HPDE6-E6E7 (cell line): ENCODE data around the gene IMMP2L.
A peak's percentile ranks its signal among the peaks of the same experiment; 100 is the strongest.
"Not testable (repeated sequence)": the region's sequence is repeated elsewhere in the genome, so short reads cannot be mapped to it uniquely, and the experiment has no call there.

Experiments used
- DNase-seq: peaks from one replicate; pipeline ENCODE4 v3.0.0; 2011; ENCODE audit warnings: missing footprints; ENCODE audit errors: extremely low spot score

IMMP2L gene

GRCh38 chr7:111561904-111562732 lies at the start of gene IMMP2L:
Gene IMMP2L, minus strand, starts transcription at chr7:111562492.
- peak; percentile 89 for DNase-seq

- DNase-seq, result not testable (repeated sequence)
Observed at GRCh38 chr7:111609483-111610254, 47.4 kb upstream of the IMMP2L start.

- no peak for DNase-seq
Observed at GRCh38 chr7:111607621-111608020, 45.3 kb upstream of the IMMP2L start.

GRCh38 chr7:111605246-111605645 lies 43.0 kb upstream of the IMMP2L start:
- DNase-seq, result no peak

GRCh38 chr7:111600091-111600490 lies 37.8 kb upstream of the IMMP2L start:
- no peak for DNase-seq

- DNase-seq, result no peak
Observed at GRCh38 chr7:111595780-111596179, 33.5 kb upstream of the IMMP2L start.

- no peak for DNase-seq
Observed at GRCh38 chr7:111594602-111595001, 32.3 kb upstream of the IMMP2L start.

- DNase-seq, result no peak
Observed at GRCh38 chr7:111593343-111593742, 31.1 kb upstream of the IMMP2L start.

GRCh38 chr7:111588065-111588433 lies 25.8 kb upstream of the IMMP2L start:
- DNase-seq, result peak; percentile 12

- DNase-seq, result no peak
Observed at GRCh38 chr7:111587410-111588064, 25.2 kb upstream of the IMMP2L start.

GRCh38 chr7:111586711-111587409 lies 24.6 kb upstream of the IMMP2L start:
- no peak for DNase-seq

- not testable (repeated sequence) for DNase-seq
Observed at GRCh38 chr7:111581784-111582488, 19.6 kb upstream of the IMMP2L start.

GRCh38 chr7:111581207-111581606 lies 18.9 kb upstream of the IMMP2L start:
- DNase-seq, result not testable (repeated sequence)

- no peak for DNase-seq
Observed at GRCh38 chr7:111578754-111579153, 16.5 kb upstream of the IMMP2L start.

- no peak for DNase-seq
Observed at GRCh38 chr7:111571720-111572119, 9.4 kb upstream of the IMMP2L start.

- no peak for DNase-seq
Observed at GRCh38 chr7:111568870-111569462, 6.7 kb upstream of the IMMP2L start.

- no peak for DNase-seq
Observed at GRCh38 chr7:111568419-111568818, 6.1 kb upstream of the IMMP2L start.

- DNase-seq, result no peak
Observed at GRCh38 chr7:111564078-111564477, 1.8 kb upstream of the IMMP2L start.

GRCh38 chr7:111561654-111561903 lies 713 bp downstream of the IMMP2L start:
- peak; percentile 5 for DNase-seq

- DNase-seq, result peak; percentile 4
Observed at GRCh38 chr7:111560773-111561653, 1.3 kb downstream of the IMMP2L start.
